SK-N-SH (cell line): Measurements from ENCODE around the gene CKS1B. TPM values are rescaled to one million over a fixed set of nuclear protein-coding genes. Genes with fewer than 3 reads are reported as not detected.

Source experiments
- CHD2 ChIP-seq: fragments of 150-350 bp; IDR thresholded peaks from 2 replicates; pipeline ENCODE4 v1.6.1; 2018; ENCODE audit warnings: low read length; ENCODE audit not compliant: partially characterized antibody
- FOSL2 ChIP-seq: IDR thresholded peaks from 2 replicates; pipeline ENCODE4 v1.4.0; 2012; ENCODE audit warnings: low read depth, mild to moderate bottlenecking, moderate library complexity, borderline replicate concordance
- FOXJ3 ChIP-seq: sonication (generic); formaldehyde crosslinking; IDR thresholded peaks from 2 replicates; pipeline ENCODE4 v1.5.1; 2020; ENCODE audit warnings: mild to moderate bottlenecking, missing genetic modification reagents
- GABPA ChIP-seq: IDR thresholded peaks from 2 replicates; pipeline ENCODE4 v1.4.0; 2012; ENCODE audit warnings: low read depth, mild to moderate bottlenecking
- MAX ChIP-seq: IDR thresholded peaks from 2 replicates; pipeline ENCODE4 v1.4.0; 2012; ENCODE audit warnings: low read depth
- MEF2A ChIP-seq: IDR thresholded peaks from 2 replicates; pipeline ENCODE4 v1.4.0; 2012; ENCODE audit warnings: low read depth, borderline replicate concordance
- MXI1 ChIP-seq: IDR thresholded peaks from 2 replicates; pipeline ENCODE4 v1.6.1; 2012; ENCODE audit warnings: mild to moderate bottlenecking, low read depth, low read length, improper control_type of control experiment
- NRF1 ChIP-seq: IDR thresholded peaks from 2 replicates; pipeline ENCODE4 v1.6.1; 2012; ENCODE audit warnings: low read depth, mild to moderate bottlenecking, low read length
- PBX3 ChIP-seq: IDR thresholded peaks from 2 replicates; pipeline ENCODE4; 2012
- POLR2AphosphoS5 ChIP-seq: IDR thresholded peaks from 2 replicates; pipeline ENCODE4 v1.6.1; 2012; ENCODE audit warnings: low read depth, low read length
- RAD21 ChIP-seq: IDR thresholded peaks from 2 replicates; pipeline ENCODE4 v1.6.1; 2012; ENCODE audit warnings: mild to moderate bottlenecking, low read length
- RCOR1 ChIP-seq: fragments of 150-350 bp; IDR thresholded peaks from 2 replicates; pipeline ENCODE4 v1.6.1; 2017; ENCODE audit warnings: antibody characterized with exemption, low read length
- REST ChIP-seq: IDR thresholded peaks from 2 replicates; pipeline ENCODE4 v1.6.1; 2012; ENCODE audit warnings: mild to moderate bottlenecking, low read depth, low read length, moderate library complexity
- RFX5 ChIP-seq: IDR thresholded peaks from 2 replicates; pipeline ENCODE4 v1.6.1; 2012; ENCODE audit warnings: mild to moderate bottlenecking, improper control_type of control experiment, low read length
- RXRA ChIP-seq: IDR thresholded peaks from 2 replicates; pipeline ENCODE4 v1.4.0; 2012; ENCODE audit warnings: low read depth, mild to moderate bottlenecking, borderline replicate concordance
- SIN3A ChIP-seq: IDR thresholded peaks from 2 replicates; pipeline ENCODE4 v1.6.1; 2012; ENCODE audit warnings: low read depth, mild to moderate bottlenecking, low read length, moderate library complexity, borderline replicate concordance
- SMC3 ChIP-seq: IDR thresholded peaks from 2 replicates; pipeline ENCODE4 v1.6.1; 2012; ENCODE audit warnings: low read depth, low read length, improper control_type of control experiment
- TAF1 ChIP-seq: IDR thresholded peaks from 2 replicates; pipeline ENCODE4 v1.6.1; 2012; ENCODE audit warnings: low read depth, mild to moderate bottlenecking, low read length, moderate library complexity, borderline replicate concordance
- TEAD4 ChIP-seq: IDR thresholded peaks from 2 replicates; pipeline ENCODE4 v1.4.0; 2012; ENCODE audit warnings: mild to moderate bottlenecking, borderline replicate concordance; ENCODE audit not compliant: insufficient read depth
- USF2 ChIP-seq: fragments of 150-350 bp; IDR thresholded peaks from 2 replicates; pipeline ENCODE4 v1.6.1; 2017; ENCODE audit warnings: antibody characterized with exemption, low read length, low read depth, borderline replicate concordance
- polyA plus RNA-seq, 3 experiments: library from polyadenylated mRNA; depleted of rRNA; stranded (reverse); fragments of >200 nt; gene quantifications; 2 replicates each; pipeline ENCODE4 v1.2.3, GENCODE V29; 2012
- TF ChIP-seq, protein P1 (sequence below): IDR thresholded peaks from 2 replicates; pipeline ENCODE4 v1.4.0; 2012; ENCODE audit warnings: low read depth, borderline replicate concordance

The CKS1B gene
- polyA plus RNA-seq, 1 of the 3 experiments (the other 2 are of a cell fraction) = 308 TPM

- TF ChIP-seq, protein P1, sequence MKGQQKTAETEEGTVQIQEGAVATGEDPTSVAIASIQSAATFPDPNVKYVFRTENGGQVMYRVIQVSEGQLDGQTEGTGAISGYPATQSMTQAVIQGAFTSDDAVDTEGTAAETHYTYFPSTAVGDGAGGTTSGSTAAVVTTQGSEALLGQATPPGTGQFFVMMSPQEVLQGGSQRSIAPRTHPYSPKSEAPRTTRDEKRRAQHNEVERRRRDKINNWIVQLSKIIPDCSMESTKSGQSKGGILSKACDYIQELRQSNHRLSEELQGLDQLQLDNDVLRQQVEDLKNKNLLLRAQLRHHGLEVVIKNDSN = no peak
- no peak for TF ChIP-seq FOSL2
- no peak for TF ChIP-seq RXRA
- TF ChIP-seq MAX = no peak
- TF ChIP-seq TAF1 = no peak
- peak; percentile 76; the same call in 1 of the 2 replicates for TF ChIP-seq SIN3A
- TF ChIP-seq PBX3 = peak; percentile 27
- TF ChIP-seq NRF1 = no peak
- TF ChIP-seq MXI1 = peak; percentile 48
- TF ChIP-seq RAD21 = peak; percentile 46
- TF ChIP-seq REST = no peak; the same call in 1 of the 2 replicates
- TF ChIP-seq SMC3 = peak; percentile 26; the same call in 1 of the 2 replicates
- no peak for TF ChIP-seq FOXJ3
- TF ChIP-seq RFX5 = no peak
- TF ChIP-seq TEAD4 = peak; percentile 12; the same call in 1 of the 2 replicates
- TF ChIP-seq GABPA = peak; percentile 84
- peak; percentile 90 for TF ChIP-seq POLR2AphosphoS5
- no peak; the same call in 1 of the 2 replicates for TF ChIP-seq RCOR1
- TF ChIP-seq MEF2A = no peak; the same call in 1 of the 2 replicates
- no peak for TF ChIP-seq USF2
- TF ChIP-seq CHD2 = no peak
Observed at GRCh38 chr1:154961207-154962155, 13.0 kb upstream of the CKS1B start, which contains the start of gene PYGO2 (continued).
